Hematopoietic multipotent progenitor cell treated with erythropoietin and hydrocortisone succinate and interleukin-3 and kit ligand, for 6 days (in vitro differentiated cells): ENCODE results near the gene TIMM23.
"Not testable (repeated sequence)": the region's sequence is repeated elsewhere in the genome, so short reads cannot be mapped to it uniquely, and the experiment has no call there.

Source experiments
- DNase-seq: peaks from one replicate; pipeline ENCODE4 v3.0.0-alpha.2; 2015

Gene TIMM23

DNA sequence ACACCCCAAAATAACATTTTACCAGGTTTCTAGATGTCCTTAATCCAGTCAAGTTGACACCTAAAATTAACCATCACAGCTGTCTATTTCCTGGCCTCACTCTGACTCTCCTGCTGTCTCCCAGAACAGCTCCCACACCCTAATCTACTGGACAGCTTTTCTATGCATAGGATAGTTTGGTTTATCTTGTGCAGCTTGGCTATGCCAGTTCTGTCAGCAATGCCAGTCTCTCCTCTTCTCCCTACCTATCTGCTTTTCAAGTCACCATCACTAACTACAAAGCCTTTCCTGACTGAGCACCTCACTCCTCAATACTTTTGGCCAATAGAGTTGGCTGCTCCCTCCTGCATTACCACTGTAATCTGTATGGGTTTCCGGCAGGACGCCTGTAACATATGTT is 53.1 kb downstream of the TIMM23 start:
- DNase-seq = no peak

GRCh38 chr10:46026106-46026505 is 53.8 kb downstream of the TIMM23 start:
- no peak for DNase-seq

DNA sequence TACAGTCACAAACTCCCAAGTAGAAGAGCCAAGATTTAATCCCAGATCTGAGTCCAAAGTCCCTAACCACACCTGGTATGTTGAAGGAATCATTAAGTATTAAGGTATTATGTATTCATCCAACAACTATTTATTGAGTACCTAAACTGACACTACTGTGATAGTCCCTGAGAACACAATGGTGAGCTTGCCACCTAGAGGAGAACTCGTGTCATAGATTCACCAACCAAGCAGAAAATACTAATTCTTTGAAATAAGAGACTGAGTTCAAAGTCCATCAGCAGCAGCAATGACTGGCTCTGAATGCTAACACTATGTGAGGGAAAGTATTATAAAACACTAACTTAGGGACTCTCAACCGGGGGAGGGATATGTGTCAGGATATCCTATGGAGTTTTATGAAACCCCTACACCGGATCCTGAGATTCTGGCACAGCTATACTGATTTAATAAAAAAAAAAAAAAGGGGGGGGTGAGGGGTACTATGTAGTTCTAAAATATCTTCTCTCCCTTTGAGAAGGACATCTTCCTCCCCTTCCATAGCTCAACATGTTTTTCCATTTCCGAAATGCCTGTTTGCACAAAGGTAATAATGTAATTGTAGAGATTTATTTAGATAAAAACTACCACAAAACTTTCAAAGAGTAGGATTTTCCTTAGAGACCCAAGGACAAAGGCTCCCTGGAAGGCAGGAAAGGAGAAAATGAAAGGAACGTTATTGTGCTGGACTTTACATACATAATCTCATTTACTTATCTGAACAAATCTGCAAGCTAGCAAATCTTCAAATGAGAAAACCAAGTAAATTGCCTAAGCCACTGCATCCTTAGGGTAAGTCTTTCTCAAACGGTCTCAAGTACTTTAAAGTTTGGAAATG is 56.5 kb downstream of the TIMM23 start:
- peak; percentile 91 for DNase-seq

DNA sequence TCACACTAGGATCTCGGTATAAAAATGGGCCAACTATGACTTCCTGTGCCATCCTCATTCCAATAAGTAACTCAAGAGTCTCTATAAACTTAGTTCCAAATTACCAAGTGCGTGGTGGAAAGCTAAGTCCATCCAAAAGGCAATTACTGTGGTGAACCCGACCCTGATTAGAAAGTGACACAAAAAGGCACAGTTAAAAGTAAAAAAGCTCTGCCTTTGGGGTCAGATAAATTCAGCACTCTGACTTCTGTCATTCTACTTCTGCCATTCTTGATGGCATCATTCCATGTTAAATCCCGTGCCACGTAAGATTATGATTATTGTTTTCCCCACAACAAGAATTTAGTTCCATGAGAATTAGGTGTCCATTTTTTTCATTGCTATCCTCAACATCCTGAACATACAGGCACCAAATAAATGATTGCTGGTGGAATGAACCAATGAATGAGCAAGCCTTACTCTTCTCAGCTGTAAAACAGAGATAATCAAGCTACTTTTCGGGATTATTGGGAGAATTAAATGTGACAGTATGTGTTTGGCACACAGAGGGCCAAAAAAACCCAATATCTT is 57.3 kb downstream of the TIMM23 start:
- no peak for DNase-seq

GRCh38 chr10:46030091-46030937 is 58.0 kb downstream of the TIMM23 start, which contains the start of gene NCOA4:
Gene NCOA4 (minus strand): TSS chr10:46030623. CDS start chr10:46016680, 13,943 bp downstream.
- peak; percentile 99 for DNase-seq

GRCh38 chr10:46031648-46032532 is 59.6 kb downstream of the TIMM23 start:
- DNase-seq = peak; percentile 76

DNA sequence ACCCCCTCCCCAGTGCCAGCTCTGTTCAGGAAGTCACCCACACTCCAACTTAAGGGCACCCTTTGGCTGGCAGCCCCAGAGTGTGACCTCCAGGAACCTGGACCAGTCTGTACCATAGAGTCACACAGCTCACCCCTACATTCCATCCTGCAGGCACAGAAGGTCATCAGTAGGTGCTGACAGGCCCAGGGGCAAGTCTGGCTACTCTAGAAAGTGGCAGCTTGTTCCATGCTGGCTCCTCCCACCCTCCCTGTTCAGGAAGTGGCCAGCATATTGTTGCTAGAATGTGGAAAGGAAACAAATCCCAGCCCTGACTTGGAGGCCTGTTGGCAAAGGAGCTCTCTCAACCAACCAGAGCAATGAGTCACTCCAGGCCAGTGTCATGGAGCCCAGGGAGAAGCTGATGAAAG is 61.3 kb downstream of the TIMM23 start:
- DNase-seq = no peak

- no peak for DNase-seq
Measured at GRCh38 chr10:46035923-46036849, 63.9 kb downstream of the TIMM23 start.

GRCh38 chr10:46037107-46037825 is 65.0 kb downstream of the TIMM23 start:
- no peak for DNase-seq

- DNase-seq = no peak
Measured at GRCh38 chr10:46040004-46040403, 67.7 kb downstream of the TIMM23 start.

DNA sequence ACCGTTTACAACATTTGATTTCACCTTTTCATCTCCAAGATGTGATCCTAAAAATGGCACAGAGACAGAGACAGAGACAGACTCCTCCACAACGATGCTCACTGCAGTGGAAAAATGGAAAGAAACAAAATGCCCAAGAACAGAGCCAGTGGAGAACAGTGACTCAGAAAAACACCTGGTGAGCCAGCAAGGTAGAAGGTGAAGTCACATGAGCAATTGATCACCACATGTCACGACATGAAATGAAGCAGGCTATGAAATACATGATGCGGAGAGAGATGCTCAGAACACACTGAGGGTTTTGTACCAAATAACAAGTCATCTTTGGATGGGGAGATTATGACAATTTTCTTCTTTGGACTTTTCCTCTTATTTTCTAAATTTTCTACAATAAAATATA is 70.2 kb downstream of the TIMM23 start:
- DNase-seq = no peak

DNA sequence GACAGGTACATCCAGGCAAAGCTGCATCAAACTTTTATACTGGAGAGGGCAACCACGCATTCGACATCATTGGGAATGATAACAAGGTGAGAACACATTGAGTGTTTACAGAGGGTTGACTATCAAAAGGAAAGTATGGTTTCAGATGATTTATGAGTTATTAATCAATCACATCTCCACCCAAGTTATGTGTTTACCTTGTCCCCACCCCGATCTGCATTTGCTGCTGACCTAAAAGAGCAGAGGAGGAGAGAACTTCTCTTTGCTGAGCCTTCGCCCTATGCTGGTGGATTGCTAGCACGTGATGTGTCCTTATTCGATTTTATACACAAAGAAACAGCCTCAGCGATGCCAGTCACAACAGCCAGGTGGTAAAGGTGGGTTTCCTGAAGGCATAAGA is 74.0 kb downstream of the TIMM23 start, which contains the start of gene MSMB:
Gene MSMB, minus strand, starts transcription at position 9 of the 400 bp plus-strand sequence. CDS start 32 bp downstream, outside the sequence.
- DNase-seq = no peak

DNA sequence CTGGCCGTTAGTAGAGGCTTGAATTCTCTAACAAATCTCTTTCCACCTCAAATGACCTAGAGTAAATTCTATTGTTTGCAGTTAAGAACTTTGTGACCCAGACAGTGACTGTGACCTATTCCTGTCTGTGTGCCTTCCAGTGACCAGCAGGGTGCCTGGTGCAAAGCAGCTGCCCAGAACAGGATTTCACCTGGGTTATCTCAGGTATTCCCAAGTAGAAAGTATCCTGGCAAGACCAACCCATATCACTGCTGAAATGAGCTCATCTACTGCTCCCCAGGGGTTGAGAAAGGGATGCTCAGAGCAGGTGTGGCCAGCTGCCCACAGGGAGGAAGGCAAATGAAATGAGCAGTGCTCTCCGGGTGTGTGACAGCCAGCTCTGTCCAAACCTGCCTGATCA is 75.9 kb downstream of the TIMM23 start:
- DNase-seq = no peak

GRCh38 chr10:46049497-46049831 is 77.2 kb downstream of the TIMM23 start:
- not testable (repeated sequence) for DNase-seq

DNA sequence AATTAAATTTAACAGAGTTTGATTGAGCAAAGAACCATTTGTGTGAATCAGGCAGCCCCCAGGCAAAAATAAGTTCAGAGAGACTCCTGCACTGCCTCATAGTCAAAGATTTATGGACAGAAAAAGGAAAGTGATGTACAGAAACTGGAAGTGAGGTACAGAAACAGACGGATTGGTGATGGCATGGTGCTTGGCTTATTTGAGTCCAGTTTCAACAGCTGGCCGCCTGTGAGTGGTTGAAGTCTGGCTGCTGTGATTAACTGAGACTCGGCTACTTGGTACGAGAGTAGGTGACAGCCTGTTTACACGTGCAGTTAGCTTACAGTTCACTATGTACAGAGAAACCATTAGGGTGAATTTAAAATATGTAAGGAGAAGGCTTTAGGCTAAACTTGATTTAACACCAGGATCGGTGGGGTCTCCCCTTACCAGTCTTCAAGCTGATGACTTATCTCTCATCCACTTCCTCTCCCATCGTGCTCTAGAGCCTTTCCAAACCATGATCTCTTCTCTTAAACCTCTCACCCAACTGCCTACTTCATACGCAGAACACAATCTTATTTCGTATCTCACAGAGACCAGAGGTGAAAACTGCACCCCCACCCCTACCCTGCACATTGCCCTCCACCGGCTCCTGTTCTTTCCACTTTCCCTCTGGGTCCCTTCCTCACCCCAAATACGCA is 78.8 kb downstream of the TIMM23 start:
- peak; percentile 34 for DNase-seq

DNA sequence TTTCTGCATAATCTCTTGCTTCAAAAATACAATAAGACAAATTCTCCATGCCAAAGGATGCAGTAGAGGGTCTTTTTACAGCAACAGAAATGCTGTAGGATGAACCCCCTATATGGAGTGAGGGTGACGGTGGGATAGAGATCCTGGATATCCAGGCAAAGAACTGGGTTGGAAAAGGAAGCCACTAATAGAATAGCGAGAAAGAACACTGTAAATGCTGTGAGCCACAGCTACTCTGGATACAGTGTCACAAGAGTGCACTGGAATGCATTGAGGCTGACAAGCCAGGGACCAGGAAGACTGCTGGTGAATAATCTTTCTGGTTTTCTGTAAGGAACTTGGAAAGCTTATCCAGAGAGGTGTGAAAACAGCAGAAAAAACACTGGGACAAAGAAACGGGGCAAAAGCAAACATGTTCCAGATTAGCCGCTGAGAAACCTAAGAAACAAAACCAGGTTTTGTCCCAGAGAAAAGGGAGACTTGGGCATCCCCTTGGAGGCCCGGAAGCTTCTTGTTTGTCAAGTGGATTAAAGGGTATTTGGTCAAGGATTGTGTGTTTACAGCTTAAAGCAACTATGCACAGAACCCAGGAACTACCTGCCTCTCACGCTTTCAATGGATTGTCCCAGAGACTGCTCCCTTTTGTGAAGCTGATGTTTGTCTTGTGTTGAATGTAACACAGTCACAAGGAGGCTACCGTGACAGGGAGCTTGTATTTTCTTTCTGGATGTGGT is 79.9 kb downstream of the TIMM23 start:
- DNase-seq = no peak

DNA sequence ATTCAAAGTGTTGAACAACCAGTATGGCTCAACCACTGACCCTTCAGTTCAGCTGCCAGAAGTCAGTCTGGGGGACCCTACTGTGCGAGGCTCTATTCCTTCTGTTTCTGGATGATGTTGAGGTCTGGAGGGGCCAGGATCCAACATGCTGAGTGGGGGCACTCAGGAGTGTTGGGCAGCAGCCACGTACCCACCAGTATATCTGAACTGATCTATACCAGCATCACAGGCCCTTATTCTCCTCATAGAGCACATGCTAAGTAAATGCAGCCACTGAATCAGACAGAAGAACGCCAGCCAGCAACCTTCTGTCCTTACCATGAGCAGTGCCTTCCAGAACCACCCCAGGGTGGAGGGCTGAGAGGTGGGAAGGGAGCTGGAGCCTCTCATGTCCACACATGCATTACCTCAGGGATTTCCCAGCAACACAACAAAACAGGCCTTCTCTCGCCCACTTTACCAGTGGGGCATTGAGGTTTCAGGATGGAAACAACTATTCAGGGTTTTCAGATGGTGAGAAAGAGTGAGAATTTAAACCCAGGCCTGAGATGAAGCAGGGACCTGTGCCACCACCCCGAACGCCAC is 80.6 kb downstream of the TIMM23 start:
- no peak for DNase-seq
